Aorta (tissue), 5 donors: Measurements from ENCODE around the gene CNTN1. TPM values are rescaled to one million over a fixed set of nuclear protein-coding genes. Genes with fewer than 3 reads are reported as not detected.

Experiments used
- ATAC-seq: fragments of 200-7000 bp; cut with Tn5 transposase; one replicate; pipeline ENCODE4 v1.9.1; 2022; ENCODE audit warnings: moderate library complexity; ENCODE audit not compliant: low FRiP score
- DNase-seq, 2 donors: peaks; one replicate each; pipeline ENCODE4 v3.0.0-alpha.2; 2020
- H3K27ac ChIP-seq, 2 donors: one replicate each; pipeline ENCODE4 v1.5.1; 2013; ENCODE audit warnings: low read length in 2 of 2, mild to moderate bottlenecking in 2 of 2, moderate library complexity in 2 of 2, control low read depth in 1 of 2, inconsistent platforms in 1 of 2, low read depth in 1 of 2
- H3K27me3 ChIP-seq, 2 donors: one replicate each; pipeline ENCODE4 v1.6.1; 2013; ENCODE audit warnings: control low read depth in 1 of 2, low read length in 1 of 2, mild to moderate bottlenecking in 1 of 2, moderate library complexity in 1 of 2; ENCODE audit not compliant: insufficient read depth in 2 of 2, control insufficient read depth in 1 of 2
- H3K36me3 ChIP-seq, 2 donors: one replicate each; pipeline ENCODE4 v1.6.1; 2013; ENCODE audit warnings: control low read depth in 1 of 2, low read length in 1 of 2, mild to moderate bottlenecking in 1 of 2; ENCODE audit not compliant: insufficient read depth in 2 of 2, control insufficient read depth in 1 of 2
- H3K4me1 ChIP-seq, 2 donors: one replicate each; pipeline ENCODE4 v1.6.1; 2013; ENCODE audit warnings: low read length in 2 of 2, control low read depth in 1 of 2, mild to moderate bottlenecking in 1 of 2, moderate library complexity in 1 of 2; ENCODE audit not compliant: insufficient read depth in 2 of 2, control insufficient read depth in 1 of 2
- H3K4me3 ChIP-seq, 2 donors: one replicate each; pipeline ENCODE4 v1.5.1; 2013; ENCODE audit warnings: low read length in 2 of 2, control low read depth in 1 of 2, mild to moderate bottlenecking in 1 of 2
- H3K9me3 ChIP-seq: one replicate; pipeline ENCODE4 v1.6.1; 2013; ENCODE audit warnings: mild to moderate bottlenecking, low read length; ENCODE audit not compliant: control insufficient read depth
- WGBS, 2 donors: extraction: QIAGEN DNeasy Blood & Tissue Kit; methylation state at CpG; one replicate each; pipeline ENCODE4 v1.1.7; 2013; 5-methylcytosine and 5-hydroxymethylcytosine counted together
- intact Hi-C, 2 donors: fragments of 100-400 bp; cut with DNase I; formaldehyde crosslinking; loops; one replicate each; pipeline versions ENCODE4 v1.14.2 to v1.15.0; 2022
- polyA plus RNA-seq, 2 donors: library from polyadenylated mRNA; stranded (reverse); fragments of 200-250 nt; gene quantifications; one replicate each; pipeline ENCODE4 v1.2.3, GENCODE V29; 2013
- total RNA-seq, 2 donors: library from RNA; stranded (reverse); fragmentation: NEBNext Ultra II Directional; extraction: Animal tissue kit (Norgen Biotek cat#: 25700); gene quantifications; one replicate each; pipeline ENCODE4 v1.2.1, GENCODE V29; 2021
- donor health status: healthy with polysubstance abuse.
- donor health status: Bipolar disorder and iron deficiency.
- donor health status: DM: no; HTN: no; CAD: no.
- donor health status: DM: no; HTN: no; CAD: no.
- donor health status: DM: yes; HTN: yes; CAD: no.

Gene CNTN1
- total and polyA plus RNA-seq, 4 donors: 1.0 to 23.0 (median 9.0) TPM

DNA sequence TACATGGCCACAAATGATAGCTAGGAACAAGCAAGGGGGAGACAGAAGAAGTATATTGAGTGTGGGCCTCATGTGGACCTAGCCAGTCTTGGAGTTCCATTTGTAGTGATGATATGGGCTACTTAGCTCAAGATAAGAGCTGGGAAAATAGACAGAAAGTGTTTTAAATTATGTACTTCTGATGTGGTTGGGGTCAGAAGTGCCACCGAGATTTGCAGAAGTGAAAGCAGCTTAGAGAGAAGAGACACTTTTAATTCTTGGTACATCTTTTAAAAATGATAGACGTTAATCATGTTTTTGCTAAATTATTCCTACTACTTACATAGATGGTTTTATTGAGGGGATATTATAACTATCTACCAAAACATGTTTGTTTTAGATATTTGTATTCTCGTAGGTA, 297.5 kb downstream of the CNTN1 start:
- DNase-seq (no peak), ATAC-seq (no peak)
- no peak overlapping the region for H3K27ac ChIP-seq
- whole genome bisulfite sequencing, 2 donors: 87 to 95% methylated on average over 3 of the region's 3 CpGs
- intact Hi-C loops: no loop called here
- no peaks in the 10 kb centered on the region for H3K27me3 ChIP-seq
- no peaks in the 10 kb centered on the region for H3K4me1 ChIP-seq
- H3K36me3 ChIP-seq: no peaks in the 10 kb centered on the region
- no peak overlapping the region for H3K4me3 ChIP-seq
- H3K9me3 ChIP-seq: no peaks in the 10 kb centered on the region

DNA sequence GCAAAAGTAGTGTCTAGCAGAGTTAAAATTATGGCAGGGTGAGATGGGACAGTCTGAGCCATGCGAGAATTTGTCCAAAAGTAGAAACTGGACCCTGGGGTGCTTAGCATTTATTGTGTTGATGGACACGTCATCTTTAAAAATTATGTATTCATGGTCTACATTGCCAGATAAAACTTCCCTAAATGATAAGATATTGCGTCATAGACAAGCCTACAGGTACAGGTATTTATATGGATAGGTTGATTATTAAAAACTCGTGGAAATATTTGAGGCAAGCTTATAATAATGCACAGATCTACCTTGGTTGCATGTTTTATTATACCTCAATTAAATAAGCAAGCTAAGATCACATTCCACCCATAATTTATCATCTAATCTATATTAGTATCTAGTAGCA, 299.9 kb downstream of the CNTN1 start:
- ATAC-seq (no peak), DNase-seq (no peak)
- no peaks in the 10 kb centered on the region for H3K36me3 ChIP-seq
- no peaks in the 10 kb centered on the region for H3K9me3 ChIP-seq
- H3K27me3 ChIP-seq: no peaks in the 10 kb centered on the region
- intact Hi-C loops: no loop called here
- no peaks in the 10 kb centered on the region for H3K4me1 ChIP-seq
- no peak overlapping the region for H3K4me3 ChIP-seq
- 85 to 87% methylated on average over 4 of the region's 4 CpGs for WGBS, 2 donors
- no peak overlapping the region for H3K27ac ChIP-seq

DNA sequence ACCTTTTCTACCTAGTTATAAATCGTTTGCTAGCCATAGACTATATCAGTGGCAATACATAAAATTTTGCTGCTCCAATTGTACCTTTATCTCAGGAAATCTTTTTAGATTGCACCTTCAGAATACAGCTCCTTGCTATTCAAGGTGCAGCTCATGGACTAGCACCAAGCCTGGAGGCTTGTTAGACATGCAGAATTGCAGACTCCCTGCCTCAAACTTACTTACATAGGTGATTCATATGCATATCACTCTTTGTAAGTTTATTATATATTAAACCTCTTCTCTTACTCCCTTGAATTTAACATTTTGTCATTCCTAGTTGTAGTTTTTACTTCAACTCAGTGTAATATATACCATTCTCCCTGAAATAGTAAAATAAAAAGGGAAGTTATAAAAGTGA, 300.4 kb downstream of the CNTN1 start:
- intact Hi-C loops: no loop called here
- ATAC-seq (no peak), DNase-seq (no peak)
- Histone ChIP-seq H3K36me3 (no peaks in the 10 kb centered on the region), H3K4me3 (no peak overlapping the region), H3K27ac (no peak overlapping the region), H3K9me3 (no peaks in the 10 kb centered on the region), H3K4me1 (no peaks in the 10 kb centered on the region), H3K27me3 (no peaks in the 10 kb centered on the region)
- WGBS, 2 donors: 82 to 85% methylated on average over 1 of the region's 1 CpG

DNA sequence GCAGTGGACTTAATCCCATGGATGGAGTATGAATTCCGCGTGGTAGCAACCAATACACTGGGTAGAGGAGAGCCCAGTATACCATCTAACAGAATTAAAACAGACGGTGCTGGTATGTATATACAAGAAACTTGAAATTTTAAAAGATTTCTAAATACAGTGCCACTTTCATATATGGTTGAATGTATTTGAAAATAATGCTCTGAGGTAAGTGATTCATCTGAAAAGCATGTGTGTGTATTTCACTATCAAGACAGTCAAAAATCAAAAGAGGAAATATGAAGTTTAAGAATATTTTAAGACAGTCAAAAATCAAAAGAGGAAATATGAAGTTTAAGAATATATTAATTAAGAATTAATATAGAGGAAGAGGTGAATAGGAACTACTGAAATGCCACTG, 300.9 kb downstream of the CNTN1 start:
- no peak for ATAC-seq
- H3K36me3 ChIP-seq: no peaks in the 10 kb centered on the region
- 76 to 88% methylated on average over 3 of the region's 3 CpGs for whole genome bisulfite sequencing, 2 donors

DNA sequence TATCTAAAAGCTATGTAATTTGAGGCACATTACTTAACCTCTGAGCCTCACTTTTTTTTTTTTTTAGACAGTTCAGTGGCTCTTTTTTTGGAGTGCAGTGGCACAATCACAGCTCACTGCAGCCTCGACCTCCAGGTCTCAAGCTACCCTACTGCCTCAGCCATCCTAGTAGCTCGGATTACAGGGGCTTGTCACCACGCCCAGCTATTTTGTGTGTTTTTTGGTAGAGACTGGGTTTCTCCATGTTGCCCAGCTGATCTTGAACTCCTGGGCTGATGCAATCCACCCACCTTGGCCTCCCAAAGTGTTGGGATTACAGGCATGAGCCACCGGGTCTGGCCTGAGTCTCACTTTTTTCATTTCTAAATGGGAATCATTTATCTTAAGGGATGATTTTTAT, 303.9 kb downstream of the CNTN1 start:
- intact Hi-C loops: no loop called here
- H3K4me1 ChIP-seq: no peaks in the 10 kb centered on the region
- DNase-seq (no peak), ATAC-seq (no peak)
- H3K27me3 ChIP-seq: no peaks in the 10 kb centered on the region
- no peaks in the 10 kb centered on the region for H3K9me3 ChIP-seq
- no peaks in the 10 kb centered on the region for H3K36me3 ChIP-seq
- 87 to 93% methylated on average over 4 of the region's 4 CpGs for WGBS, 2 donors
- H3K4me3 ChIP-seq: no peak overlapping the region
- no peak overlapping the region for H3K27ac ChIP-seq

More for the DNA sequence above, 300.9 kb downstream of the CNTN1 start:
- no peak overlapping the region for H3K4me3 ChIP-seq
- H3K9me3 ChIP-seq: no peaks in the 10 kb centered on the region
- no peaks in the 10 kb centered on the region for H3K27me3 ChIP-seq
- intact Hi-C loops: no loop called here
- H3K27ac ChIP-seq: no peak overlapping the region
- H3K4me1 ChIP-seq: no peaks in the 10 kb centered on the region
- DNase-seq: no peak

DNA sequence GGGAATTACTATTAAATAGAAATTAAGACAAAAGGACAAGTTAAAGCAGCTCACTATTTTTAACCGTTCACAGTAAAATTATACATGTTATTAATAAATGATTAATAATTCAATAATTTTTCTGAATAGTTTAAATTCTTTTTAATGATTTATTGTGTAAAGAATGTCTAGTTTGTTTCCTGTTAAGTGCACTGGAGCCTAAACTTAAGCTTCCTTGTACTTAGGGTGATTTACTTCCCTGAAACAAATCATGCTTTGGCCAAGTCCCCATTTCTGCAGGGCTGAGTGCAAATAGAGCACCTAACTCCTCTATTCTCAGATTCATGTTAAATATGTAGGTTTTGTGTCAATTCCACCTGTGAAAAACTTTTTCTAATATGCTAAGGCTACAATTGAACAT, 307.0 kb downstream of the CNTN1 start:
- WGBS, 2 donors: 18 to 27% methylated on average over 1 of the region's 1 CpG
- no peak for ATAC-seq

DNA sequence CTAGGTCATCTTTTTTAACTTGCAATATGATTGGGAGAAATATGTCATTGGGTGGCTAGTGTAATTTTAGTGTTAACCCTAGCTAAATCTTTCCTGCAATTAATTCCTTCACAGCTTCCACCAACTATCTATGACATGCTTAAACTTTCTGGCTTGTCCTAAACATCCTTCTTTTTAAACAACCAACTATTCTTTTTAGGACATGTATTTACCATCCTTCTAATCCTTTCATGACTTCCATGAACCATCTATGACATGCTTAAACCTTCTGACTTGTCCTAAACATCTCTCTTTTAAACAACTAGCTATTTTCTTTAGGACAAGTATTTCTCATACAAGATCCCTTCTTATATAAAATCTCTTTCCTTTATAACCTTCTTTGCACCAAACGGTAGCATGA, 316.2 kb downstream of the CNTN1 start:
- no peak for DNase-seq
- intact Hi-C loops: no loop called here

More for the DNA sequence above, 307.0 kb downstream of the CNTN1 start:
- intact Hi-C loops: no loop called here
- no peak for DNase-seq
- Histone ChIP-seq H3K4me3 (no peak overlapping the region), H3K4me1 (no peaks in the 10 kb centered on the region), H3K36me3 (no peaks in the 10 kb centered on the region), H3K9me3 (no peaks in the 10 kb centered on the region), H3K27ac (no peak overlapping the region), H3K27me3 (no peaks in the 10 kb centered on the region)

DNA sequence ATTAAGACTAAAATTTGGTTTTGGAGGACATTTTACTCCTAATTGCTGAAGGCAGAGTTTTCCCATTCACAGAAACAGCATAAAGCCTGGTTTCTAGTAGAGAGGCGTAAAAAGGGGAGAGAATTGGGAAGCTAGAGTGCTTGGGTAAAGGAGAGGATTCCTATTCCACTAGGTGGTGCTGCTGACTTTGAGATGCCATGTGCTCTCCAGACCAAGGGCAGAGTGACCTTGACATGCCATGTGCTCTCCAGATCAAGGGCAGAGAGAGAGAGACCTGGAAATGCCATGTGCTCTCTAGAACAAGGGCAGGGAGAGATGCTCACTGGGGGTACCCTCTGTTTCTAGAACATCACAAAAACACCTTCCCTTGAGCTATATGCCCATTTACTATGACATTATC, 319.7 kb downstream of the CNTN1 start:
- no peak overlapping the region for H3K27ac ChIP-seq
- DNase-seq: no peak
- WGBS, 2 donors: 96 to 100% methylated on average over 1 of the region's 1 CpG

More for the DNA sequence above, 316.2 kb downstream of the CNTN1 start:
- H3K27ac ChIP-seq: no peak overlapping the region
- no peaks in the 10 kb centered on the region for H3K4me1 ChIP-seq
- H3K4me3 ChIP-seq: no peak overlapping the region
- ATAC-seq: no peak
- no peaks in the 10 kb centered on the region for H3K27me3 ChIP-seq
- H3K36me3 ChIP-seq: no peaks in the 10 kb centered on the region
- 87 to 92% methylated on average over 1 of the region's 1 CpG for WGBS, 2 donors
- H3K9me3 ChIP-seq: no peaks in the 10 kb centered on the region

DNA sequence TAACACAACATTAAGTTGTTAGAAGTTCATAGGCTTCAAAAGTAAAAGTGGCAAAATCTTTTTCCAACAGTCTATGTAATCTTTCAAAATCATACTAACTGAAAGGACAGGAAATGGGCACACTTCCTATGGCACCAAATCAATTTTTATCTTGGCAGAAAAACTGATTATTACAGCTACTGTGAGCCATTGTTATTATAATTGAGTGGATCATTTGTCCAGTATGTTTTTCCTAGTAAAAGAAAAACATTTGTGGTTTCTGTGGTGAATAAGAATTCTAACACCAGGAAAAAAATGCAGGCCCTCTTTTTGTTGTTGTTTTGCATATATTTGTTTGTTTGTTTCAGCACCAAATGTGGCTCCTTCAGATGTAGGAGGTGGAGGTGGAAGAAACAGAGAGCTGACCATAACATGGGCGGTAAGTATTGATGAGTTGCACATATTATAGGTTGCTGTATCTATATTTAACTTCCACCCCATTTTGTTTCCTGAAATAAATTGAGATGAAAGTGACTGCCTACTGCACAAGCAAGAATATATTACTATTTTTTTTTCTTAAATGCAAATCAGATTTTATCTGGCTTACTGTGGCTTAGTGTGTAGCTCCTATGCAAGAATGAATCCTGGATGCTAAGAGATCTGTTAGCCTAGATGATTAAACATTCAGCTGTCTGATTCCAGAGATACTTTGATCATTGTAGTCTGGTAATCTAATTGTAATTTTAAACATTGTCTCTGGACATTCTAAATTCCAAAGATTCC, 321.8 kb downstream of the CNTN1 start:
- H3K27ac ChIP-seq: no peak overlapping the region
- 75 to 89% methylated on average over 1 of the region's 1 CpG for WGBS, 2 donors
- no peak overlapping the region for H3K4me3 ChIP-seq
- intact Hi-C loops: no loop called here
- ATAC-seq (no peak), DNase-seq (no peak)
- H3K27me3 ChIP-seq: no peaks in the 10 kb centered on the region
- H3K9me3 ChIP-seq: no peaks in the 10 kb centered on the region
- H3K4me1 ChIP-seq: no peaks in the 10 kb centered on the region
- no peaks in the 10 kb centered on the region for H3K36me3 ChIP-seq

More for the DNA sequence above, 319.7 kb downstream of the CNTN1 start:
- ATAC-seq: no peak
- Histone ChIP-seq H3K9me3 (no peaks in the 10 kb centered on the region), H3K27me3 (no peaks in the 10 kb centered on the region), H3K4me1 (no peaks in the 10 kb centered on the region), H3K36me3 (no peaks in the 10 kb centered on the region), H3K4me3 (no peak overlapping the region)
- intact Hi-C loops: no loop called here
